Measurements from ENCODE around the gene KCNK6. TPM values are rescaled to one million over a fixed set of nuclear protein-coding genes. Genes with fewer than 3 reads are reported as not detected.

Gene KCNK6
- total RNA-seq, 1 experiment from 2014 or later = 6.5 TPM

GRCh38 chr19:38270587-38271167 lies 49.0 kb upstream of the KCNK6 start:
- H2BK20ac ChIP-seq (ENCODE audit: low read depth, low read length, poor library complexity, severe bottlenecking) = no peak overlapping the region
- no peak overlapping the region for H3K23ac ChIP-seq (ENCODE audit: insufficient read length, low read depth, low read length)
- no peak overlapping the region for H4K8ac ChIP-seq (replicated peaks; ENCODE audit: insufficient read length, low read depth, low read length)
- DNase-seq = no peak
- no peak overlapping the region for H3K4me2 ChIP-seq (ENCODE audit: insufficient read depth, insufficient read length, low read length)
- Mint-ChIP-seq H3K36me3 (ENCODE audit: insufficient read depth in 1 of 3, low read depth in 3 of 3) (peaks cover 2 to 31% (median 28%) of the 10 kb centered on the region in 3 experiments; a peak in 6 of 7 replicates), H3K9me3 (no peaks in the 10 kb centered on the region; a peak in 1 of 5 replicates), H3K27me3 (ENCODE audit: low read depth) (no peaks in the 10 kb centered on the region), H3K4me1 (peaks cover 46 to 47% of the 10 kb centered on the region in 2 experiments), H3K27ac (peak overlapping the region in 2 of 3 experiments; percentile 50 to 80; a peak in 3 of 7 replicates), H3K4me3 (no peak overlapping the region)
- no peaks in the 10 kb centered on the region for H3K27me3 ChIP-seq (ENCODE audit: insufficient read depth, low read length)
- H2BK12ac ChIP-seq (ENCODE audit: insufficient read length, low read depth, low read length) = no peak overlapping the region
- H3K79me2 ChIP-seq (ENCODE audit: insufficient read depth, low read length) = peaks cover 45% of the 10 kb centered on the region
- no peak overlapping the region for H3K14ac ChIP-seq (ENCODE audit: insufficient read depth, low read length)
- no peak overlapping the region for H3K18ac ChIP-seq (ENCODE audit: insufficient read length, low read depth, low read length)
- H3K79me1 ChIP-seq (ENCODE audit: insufficient read depth, low read depth, low read length, poor library complexity, severe bottlenecking) = peaks cover 23% of the 10 kb centered on the region
- H2BK15ac ChIP-seq (ENCODE audit: low read depth, low read length) = no peak overlapping the region
- H3K23me2 ChIP-seq (ENCODE audit: insufficient read length, low read depth, low read length, poor library complexity, severe bottlenecking) = peaks cover 3% of the 10 kb centered on the region
- no peak overlapping the region for H3T11ph ChIP-seq (ENCODE audit: low read length)
- H4K91ac ChIP-seq (ENCODE audit: insufficient read length, low read depth, low read length) = no peak overlapping the region
- no CpG with 5 or more reads among the region's 5 CpGs for WGBS (ENCODE audit: extremely low coverage, insufficient read length, low lambda C conversion rate)
- no peak overlapping the region for H2AFZ ChIP-seq (ENCODE audit: low read length)
- no peak overlapping the region for H2AK5ac ChIP-seq (ENCODE audit: insufficient read length, low read length)
- no peak overlapping the region for H2BK5ac ChIP-seq (ENCODE audit: insufficient read length, low read length)
- no peak overlapping the region for H3K9ac ChIP-seq (ENCODE audit: extremely low read depth, insufficient read length, low read length)
- no peak overlapping the region for H3K56ac ChIP-seq (ENCODE audit: insufficient read length, low read depth, low read length)
- H4K20me1 ChIP-seq (ENCODE audit: control insufficient read depth, insufficient read depth, insufficient read length) = no peaks in the 10 kb centered on the region
- TF ChIP-seq CTCF (conservative IDR thresholded peaks at IDR 0.05) = no peak
- H3K9me3 ChIP-seq (ENCODE audit: control insufficient read depth, low read depth, low read length) = no peaks in the 10 kb centered on the region
- H3K4me1 ChIP-seq (ENCODE audit: insufficient read depth, low read length) = peaks cover 12% of the 10 kb centered on the region; the same call in 1 of the 2 replicates
- no peak overlapping the region for H3K4ac ChIP-seq (ENCODE audit: low read depth, low read length)
- no peak overlapping the region for H2BK120ac ChIP-seq (ENCODE audit: low read depth, low read length, poor library complexity, severe bottlenecking)
- no peak overlapping the region for H4K5ac ChIP-seq (ENCODE audit: insufficient read length, low read depth, low read length)
- no peak overlapping the region for H3K27ac ChIP-seq (ENCODE audit: insufficient read length, low read depth, low read length)

Measured in H9 (cell line).